Measurements from ENCODE around the gene GDI1.

Gene GDI1

DNA sequence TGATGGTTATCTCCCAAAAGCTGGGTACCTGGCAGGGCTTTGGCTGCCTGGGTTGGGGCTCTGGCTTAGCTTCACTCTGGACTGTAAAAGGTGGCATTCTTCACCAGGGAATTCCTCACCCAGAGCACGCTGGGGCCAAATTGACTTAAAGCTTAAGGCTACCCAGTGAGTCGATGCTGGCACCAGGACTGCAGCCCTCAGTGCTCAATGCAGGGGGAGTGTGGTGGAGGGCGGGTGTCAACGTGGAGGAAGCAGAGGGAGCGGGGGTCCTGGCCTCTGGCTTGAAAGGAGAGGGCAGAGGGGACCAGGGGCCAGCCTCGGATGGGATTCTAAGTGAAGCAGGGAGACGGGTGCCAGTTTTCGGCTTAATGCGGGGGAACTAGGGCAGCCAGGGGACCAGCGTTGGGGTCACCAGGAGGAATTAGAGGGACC lies 6.5 kb downstream of the GDI1 start:
- Histone ChIP-seq H3K9me3 (ENCODE audit: control insufficient read depth in 5 of 5, low read length in 5 of 5) (no peaks in the 10 kb centered on the region), H3K36me3 (ENCODE audit: control insufficient read depth in 5 of 5, insufficient read depth in 5 of 5, low read length in 5 of 5) (peaks cover 0 to 60% (median 30%) of the 10 kb centered on the region in 5 donors), H3K4me3 (ENCODE audit: low read depth in 1 of 5, low read length in 5 of 5) (peak overlapping the region; percentile 2 to 56 (median 44)), H3K27ac (ENCODE audit: low read depth, low read length) (no peak overlapping the region), H3K4me1 (ENCODE audit: control insufficient read depth in 5 of 5, insufficient read depth in 5 of 5, low read length in 5 of 5) (peaks cover 0 to 33% (median 22%) of the 10 kb centered on the region in 5 donors), H3K27me3 (ENCODE audit: control insufficient read depth in 5 of 5, insufficient read depth in 4 of 5, low read length in 5 of 5) (peaks cover 0 to 10% (median 4%) of the 10 kb centered on the region in 5 donors), H3K9ac (ENCODE audit: low read length in 5 of 5) (peak overlapping the region in 3 of 5 donors; percentile 4 to 53 (median 43))

DNA sequence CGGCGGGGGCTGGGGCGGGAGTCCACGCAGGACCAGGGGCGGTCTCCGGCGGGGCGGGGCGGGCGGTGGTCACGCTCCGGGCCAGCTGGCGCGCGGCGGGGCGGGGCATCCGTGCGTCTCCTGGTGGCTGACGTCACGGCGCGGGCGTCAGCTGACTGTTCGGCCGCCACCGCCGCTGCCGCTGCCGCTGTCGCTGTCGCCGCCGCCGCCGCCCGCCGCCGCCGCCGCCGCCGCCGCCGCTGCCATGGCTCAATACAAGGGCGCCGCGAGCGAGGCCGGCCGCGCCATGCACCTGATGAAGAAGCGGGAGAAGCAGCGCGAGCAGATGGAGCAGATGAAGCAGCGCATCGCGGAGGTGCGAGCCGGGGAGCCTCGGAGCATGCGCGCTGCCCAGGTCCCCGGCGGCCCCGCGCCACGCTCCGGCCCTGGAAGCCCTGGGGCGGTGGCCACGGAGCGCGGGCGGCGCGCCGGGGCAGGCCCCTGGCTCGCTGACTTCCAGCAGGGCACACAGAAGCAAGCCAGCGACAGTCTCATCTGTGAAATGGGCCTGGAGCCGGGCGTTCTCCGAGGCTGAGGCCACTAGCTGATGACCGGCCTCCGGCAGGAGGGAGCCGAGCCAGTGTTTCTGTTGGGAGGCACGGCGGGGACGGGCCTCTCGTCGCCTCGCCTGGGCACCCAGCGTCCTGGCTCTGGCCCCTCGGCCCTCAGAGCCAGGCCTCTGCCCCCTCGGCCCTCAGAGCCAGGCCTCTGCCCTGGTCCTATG lies 7.2 kb downstream of the GDI1 start, which contains the start of gene FAM50A:
Gene FAM50A (plus strand): TSS at position 150 of the 763 bp plus-strand sequence. CDS start 95 bp downstream, at position 245.
- H3K27me3 ChIP-seq (ENCODE audit: control insufficient read depth in 5 of 5, insufficient read depth in 4 of 5, low read length in 5 of 5) = peaks cover 0 to 10% (median 4%) of the 10 kb centered on the region in 5 donors
- peak within 1 kb of the TSS; percentile 43 to 72 (median 61) for H3K4me3 ChIP-seq (ENCODE audit: low read depth in 1 of 5, low read length in 5 of 5)
- peaks cover 0 to 26% (median 18%) of the 10 kb centered on the region in 5 donors for H3K4me1 ChIP-seq (ENCODE audit: control insufficient read depth in 5 of 5, insufficient read depth in 5 of 5, low read length in 5 of 5)
- no peaks in the 10 kb centered on the region for H3K9me3 ChIP-seq (ENCODE audit: control insufficient read depth in 5 of 5, low read length in 5 of 5)
- H3K27ac ChIP-seq (ENCODE audit: low read depth, low read length) = peak within 1 kb of the TSS; percentile 57
- H3K9ac ChIP-seq (ENCODE audit: low read length in 5 of 5) = peak within 1 kb of the TSS in 4 of 5 donors; percentile 48 to 78 (median 70)
- H3K36me3 ChIP-seq (ENCODE audit: control insufficient read depth in 5 of 5, insufficient read depth in 5 of 5, low read length in 5 of 5) = peaks cover 0 to 62% (median 33%) of the 10 kb centered on the region in 5 donors

DNA sequence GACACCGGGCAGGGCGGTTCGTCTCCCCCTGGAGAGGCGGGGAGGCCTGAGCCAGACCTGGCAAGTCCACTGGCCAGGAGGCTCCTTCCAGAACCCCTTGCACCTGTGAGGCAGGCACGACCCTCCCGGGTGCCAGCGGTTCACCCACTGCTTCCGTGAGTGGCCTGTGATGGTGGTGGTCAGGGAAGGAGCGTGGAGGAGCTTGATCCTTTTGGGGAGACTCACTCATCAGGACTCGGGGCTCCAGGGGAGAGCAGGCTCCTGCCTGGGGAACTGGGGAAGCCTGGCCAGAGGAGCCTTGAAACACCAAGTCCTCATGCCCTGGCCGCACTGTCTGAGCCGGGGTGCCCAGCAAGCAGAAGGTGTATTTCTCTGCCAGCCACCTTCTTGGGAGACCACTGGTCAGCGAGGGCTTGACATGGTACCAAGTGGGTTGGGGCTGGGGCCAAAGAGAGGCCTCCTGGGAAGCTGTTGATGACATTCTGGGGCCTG lies 7.8 kb downstream of the GDI1 start:
- Histone ChIP-seq H3K9ac (ENCODE audit: low read length in 5 of 5) (peak overlapping the region in 4 of 5 donors; percentile 48 to 78 (median 70)), H3K27ac (ENCODE audit: low read depth, low read length) (peak overlapping the region; percentile 57), H3K4me1 (ENCODE audit: control insufficient read depth in 5 of 5, insufficient read depth in 5 of 5, low read length in 5 of 5) (peaks cover 0 to 26% (median 18%) of the 10 kb centered on the region in 5 donors), H3K36me3 (ENCODE audit: control insufficient read depth in 5 of 5, insufficient read depth in 5 of 5, low read length in 5 of 5) (peaks cover 0 to 64% (median 39%) of the 10 kb centered on the region in 5 donors), H3K4me3 (ENCODE audit: low read depth in 1 of 5, low read length in 5 of 5) (peak overlapping the region; percentile 36 to 72 (median 61)), H3K9me3 (ENCODE audit: control insufficient read depth in 5 of 5, low read length in 5 of 5) (no peaks in the 10 kb centered on the region), H3K27me3 (ENCODE audit: control insufficient read depth in 5 of 5, insufficient read depth in 4 of 5, low read length in 5 of 5) (peaks cover 0 to 13% (median 4%) of the 10 kb centered on the region in 5 donors)

DNA sequence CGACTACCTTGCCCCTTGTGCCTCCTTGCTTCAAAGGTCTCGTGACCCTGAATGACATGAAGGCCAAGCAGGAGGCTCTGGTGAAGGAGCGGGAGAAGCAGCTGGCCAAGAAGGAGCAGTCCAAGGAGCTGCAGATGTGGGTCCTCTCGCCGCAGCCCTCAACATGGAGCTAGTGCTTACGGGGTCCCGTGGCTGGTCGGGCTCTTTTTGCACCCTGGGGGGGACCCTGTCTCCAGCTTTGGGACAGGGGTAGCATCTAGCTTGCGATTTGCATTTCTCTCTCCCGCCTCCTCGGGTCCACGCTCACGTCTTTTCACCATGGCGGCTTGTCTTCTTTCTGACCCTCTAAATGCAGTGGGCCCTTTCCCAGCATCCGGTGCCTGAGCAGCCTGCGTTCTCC lies 8.8 kb downstream of the GDI1 start:
- Histone ChIP-seq H3K9ac (ENCODE audit: low read length in 5 of 5) (no peak overlapping the region), H3K27me3 (ENCODE audit: control insufficient read depth in 5 of 5, insufficient read depth in 4 of 5, low read length in 5 of 5) (peaks cover 0 to 13% (median 7%) of the 10 kb centered on the region in 5 donors), H3K9me3 (ENCODE audit: control insufficient read depth in 5 of 5, low read length in 5 of 5) (no peaks in the 10 kb centered on the region), H3K4me1 (ENCODE audit: control insufficient read depth in 5 of 5, insufficient read depth in 5 of 5, low read length in 5 of 5) (peaks cover 0 to 26% (median 18%) of the 10 kb centered on the region in 5 donors), H3K4me3 (ENCODE audit: low read depth in 1 of 5, low read length in 5 of 5) (no peak overlapping the region), H3K27ac (ENCODE audit: low read depth, low read length) (no peak overlapping the region), H3K36me3 (ENCODE audit: control insufficient read depth in 5 of 5, insufficient read depth in 5 of 5, low read length in 5 of 5) (peaks cover 0 to 66% (median 40%) of the 10 kb centered on the region in 5 donors)

DNA sequence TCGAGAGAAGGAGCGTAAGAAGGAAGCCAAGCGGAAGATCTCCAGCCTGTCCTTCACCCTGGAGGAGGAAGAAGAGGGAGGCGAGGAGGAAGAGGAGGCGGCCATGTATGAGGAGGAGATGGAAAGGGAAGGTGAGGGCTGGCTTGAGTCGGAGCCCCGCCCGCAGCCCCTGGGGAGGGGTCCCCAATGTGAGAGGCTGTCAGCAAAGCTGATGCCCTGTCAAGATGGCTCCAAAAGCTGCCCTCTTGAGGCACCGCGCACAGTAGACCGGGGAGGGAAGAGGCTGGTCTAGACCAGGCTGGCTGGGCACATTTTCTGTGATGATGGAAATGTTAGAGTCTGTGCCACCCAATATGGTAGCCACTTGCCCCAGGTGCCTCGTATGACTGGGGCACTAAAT lies 9.5 kb downstream of the GDI1 start:
- H3K9ac ChIP-seq (ENCODE audit: low read length in 5 of 5) = no peak overlapping the region
- no peak overlapping the region for H3K27ac ChIP-seq (ENCODE audit: low read depth, low read length)
- H3K27me3 ChIP-seq (ENCODE audit: control insufficient read depth in 5 of 5, insufficient read depth in 4 of 5, low read length in 5 of 5) = peaks cover 3 to 13% (median 7%) of the 10 kb centered on the region in 5 donors
- peaks cover 0 to 26% (median 18%) of the 10 kb centered on the region in 5 donors for H3K4me1 ChIP-seq (ENCODE audit: control insufficient read depth in 5 of 5, insufficient read depth in 5 of 5, low read length in 5 of 5)
- H3K36me3 ChIP-seq (ENCODE audit: control insufficient read depth in 5 of 5, insufficient read depth in 5 of 5, low read length in 5 of 5) = peaks cover 0 to 66% (median 40%) of the 10 kb centered on the region in 5 donors
- no peak overlapping the region for H3K4me3 ChIP-seq (ENCODE audit: low read depth in 1 of 5, low read length in 5 of 5)
- H3K9me3 ChIP-seq (ENCODE audit: control insufficient read depth in 5 of 5, low read length in 5 of 5) = no peaks in the 10 kb centered on the region

DNA sequence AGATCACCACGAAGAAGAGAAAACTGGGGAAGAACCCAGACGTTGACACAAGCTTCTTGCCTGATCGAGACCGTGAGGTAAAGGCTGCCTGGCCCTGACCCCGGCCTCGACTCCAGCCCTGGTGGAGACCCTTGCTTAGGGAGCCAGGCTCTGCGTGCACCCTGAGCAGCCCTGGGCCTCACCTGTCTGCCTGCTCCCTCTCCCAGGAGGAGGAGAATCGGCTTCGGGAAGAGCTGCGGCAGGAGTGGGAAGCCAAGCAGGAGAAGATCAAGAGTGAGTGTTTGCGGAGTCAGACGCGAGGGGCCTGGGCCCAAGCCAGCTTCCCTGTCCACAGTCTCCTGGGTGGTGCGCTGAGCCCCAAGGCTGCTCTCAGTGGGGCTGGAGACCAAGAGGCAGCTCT lies 11.5 kb downstream of the GDI1 start:
- Histone ChIP-seq H3K27ac (ENCODE audit: low read depth, low read length) (no peak overlapping the region), H3K4me3 (ENCODE audit: low read depth in 1 of 5, low read length in 5 of 5) (no peak overlapping the region), H3K27me3 (ENCODE audit: control insufficient read depth in 5 of 5, insufficient read depth in 4 of 5, low read length in 5 of 5) (peaks cover 3 to 13% (median 7%) of the 10 kb centered on the region in 5 donors), H3K36me3 (ENCODE audit: control insufficient read depth in 5 of 5, insufficient read depth in 5 of 5, low read length in 5 of 5) (peaks cover 0 to 58% (median 35%) of the 10 kb centered on the region in 5 donors), H3K9me3 (ENCODE audit: control insufficient read depth in 5 of 5, low read length in 5 of 5) (no peaks in the 10 kb centered on the region), H3K4me1 (ENCODE audit: control insufficient read depth in 5 of 5, insufficient read depth in 5 of 5, low read length in 5 of 5) (peaks cover 0 to 23% (median 16%) of the 10 kb centered on the region in 5 donors), H3K9ac (ENCODE audit: low read length in 5 of 5) (no peak overlapping the region)

DNA sequence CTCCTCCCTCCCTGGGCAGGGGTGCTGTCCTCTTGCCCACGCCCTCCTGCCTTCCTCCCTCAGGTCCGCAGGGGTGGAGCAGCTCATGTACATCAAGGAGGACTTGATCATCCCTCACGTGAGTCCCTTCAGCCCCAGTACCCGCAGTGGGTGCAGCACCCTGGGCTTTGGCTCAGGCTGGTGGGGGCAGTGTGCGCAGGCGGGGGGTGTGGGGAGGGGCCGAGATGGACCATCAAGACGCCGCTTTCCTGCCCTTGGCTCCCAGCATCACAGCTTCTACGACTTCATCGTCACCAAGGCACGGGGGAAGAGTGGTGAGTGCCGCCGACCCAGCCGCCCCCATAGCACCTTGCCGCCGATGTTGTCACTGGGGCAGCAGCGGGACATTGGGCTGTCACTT lies 12.7 kb downstream of the GDI1 start:
- H3K27me3 ChIP-seq (ENCODE audit: control insufficient read depth in 5 of 5, insufficient read depth in 4 of 5, low read length in 5 of 5) = peaks cover 3 to 12% (median 10%) of the 10 kb centered on the region in 5 donors
- peaks cover 0 to 18% (median 10%) of the 10 kb centered on the region in 5 donors for H3K4me1 ChIP-seq (ENCODE audit: control insufficient read depth in 5 of 5, insufficient read depth in 5 of 5, low read length in 5 of 5)
- no peaks in the 10 kb centered on the region for H3K9me3 ChIP-seq (ENCODE audit: control insufficient read depth in 5 of 5, low read length in 5 of 5)
- peaks cover 0 to 58% (median 35%) of the 10 kb centered on the region in 5 donors for H3K36me3 ChIP-seq (ENCODE audit: control insufficient read depth in 5 of 5, insufficient read depth in 5 of 5, low read length in 5 of 5)
- no peak overlapping the region for H3K9ac ChIP-seq (ENCODE audit: low read length in 5 of 5)
- H3K27ac ChIP-seq (ENCODE audit: low read depth, low read length) = no peak overlapping the region
- no peak overlapping the region for H3K4me3 ChIP-seq (ENCODE audit: low read depth in 1 of 5, low read length in 5 of 5)

DNA sequence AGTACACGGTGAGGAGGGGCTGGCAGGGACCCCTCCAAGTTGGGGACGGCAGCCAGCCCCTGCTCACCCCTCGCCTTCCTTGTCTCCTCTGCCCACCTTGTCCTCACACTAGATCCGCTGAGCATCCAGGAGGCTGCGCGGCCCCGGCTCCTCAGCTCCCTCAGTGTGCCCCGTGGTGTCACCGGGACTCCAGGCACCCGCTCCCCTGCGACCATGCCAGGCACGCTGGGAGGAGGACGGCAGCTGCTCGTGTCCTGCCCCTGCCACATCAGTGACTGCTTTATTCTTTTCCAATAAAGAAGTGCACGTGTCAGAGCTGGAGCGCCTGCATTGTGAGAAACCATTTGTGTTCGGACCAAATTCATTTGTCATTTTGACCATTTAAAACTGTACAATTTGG lies 13.4 kb downstream of the GDI1 start:
- Histone ChIP-seq H3K9me3 (ENCODE audit: control insufficient read depth in 5 of 5, low read length in 5 of 5) (no peaks in the 10 kb centered on the region), H3K4me3 (ENCODE audit: low read depth in 1 of 5, low read length in 5 of 5) (no peak overlapping the region), H3K27me3 (ENCODE audit: control insufficient read depth in 5 of 5, insufficient read depth in 4 of 5, low read length in 5 of 5) (peaks cover 3 to 11% (median 8%) of the 10 kb centered on the region in 5 donors), H3K9ac (ENCODE audit: low read length in 5 of 5) (no peak overlapping the region), H3K27ac (ENCODE audit: low read depth, low read length) (no peak overlapping the region), H3K4me1 (ENCODE audit: control insufficient read depth in 5 of 5, insufficient read depth in 5 of 5, low read length in 5 of 5) (peaks cover 0 to 11% (median 3%) of the 10 kb centered on the region in 5 donors), H3K36me3 (ENCODE audit: control insufficient read depth in 5 of 5, insufficient read depth in 5 of 5, low read length in 5 of 5) (peaks cover 0 to 58% (median 35%) of the 10 kb centered on the region in 5 donors)

DNA sequence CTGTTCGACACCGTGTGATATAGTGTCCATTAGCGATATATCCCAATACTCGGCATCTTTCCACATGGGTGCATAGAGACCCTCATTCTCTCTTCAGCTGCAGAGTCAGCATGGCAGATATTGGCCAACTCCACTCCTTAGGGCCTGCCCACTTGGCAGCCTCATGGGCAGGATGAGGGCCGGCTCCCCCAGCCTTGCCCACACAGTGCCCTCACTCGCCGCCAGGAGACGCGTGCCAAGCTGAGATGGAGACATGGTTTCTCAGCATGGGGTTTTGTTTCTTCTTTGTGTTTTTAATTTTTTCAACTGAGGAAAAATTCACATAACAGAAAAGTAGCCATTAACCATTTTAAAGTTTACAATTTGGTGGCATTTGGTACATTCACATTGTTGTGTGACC lies 15.9 kb downstream of the GDI1 start:
- Histone ChIP-seq H3K4me3 (ENCODE audit: low read depth in 1 of 5, low read length in 5 of 5) (no peak overlapping the region), H3K27me3 (ENCODE audit: control insufficient read depth in 5 of 5, insufficient read depth in 4 of 5, low read length in 5 of 5) (peaks cover 2 to 10% (median 6%) of the 10 kb centered on the region in 5 donors), H3K36me3 (ENCODE audit: control insufficient read depth in 5 of 5, insufficient read depth in 5 of 5, low read length in 5 of 5) (peaks cover 0 to 37% (median 31%) of the 10 kb centered on the region in 5 donors), H3K9ac (ENCODE audit: low read length in 5 of 5) (no peak overlapping the region), H3K9me3 (ENCODE audit: control insufficient read depth in 5 of 5, low read length in 5 of 5) (no peaks in the 10 kb centered on the region), H3K27ac (ENCODE audit: low read depth, low read length) (no peak overlapping the region), H3K4me1 (ENCODE audit: control insufficient read depth in 5 of 5, insufficient read depth in 5 of 5, low read length in 5 of 5) (peaks cover 0 to 3% (median 0%) of the 10 kb centered on the region in 5 donors)
